GM12878 (cell line): ENCODE measurements around the gene AK4. TPM values are rescaled to one million over a fixed set of nuclear protein-coding genes. Genes with fewer than 3 reads are reported as not detected.

ENCODE experiments used
- FOXK2 ChIP-seq: fragments of 450-650 bp; IDR thresholded peaks from 2 replicates; pipeline ENCODE4 v1.6.1; 2017; ENCODE audit warnings: mild to moderate bottlenecking, moderate library complexity
- HCFC1 ChIP-seq: fragments of 150-350 bp; IDR thresholded peaks from 2 replicates; pipeline ENCODE4 v1.6.1; 2014; ENCODE audit warnings: low read length
- MYC ChIP-seq: IDR thresholded peaks from 2 replicates; pipeline ENCODE4 v1.6.1; 2011; ENCODE audit warnings: mild to moderate bottlenecking, low read length, moderate library complexity, inconsistent platforms; ENCODE audit not compliant: insufficient read depth, insufficient replicate concordance, insufficient read length, severe bottlenecking
- RELA ChIP-seq: fragments of 450-650 bp; IDR thresholded peaks from 2 replicates; pipeline ENCODE4 v1.8.0; 2014; ENCODE audit warnings: borderline replicate concordance; ENCODE audit not compliant: partially characterized antibody
- polyA plus RNA-seq, 11 experiments: library from polyadenylated mRNA; depleted of rRNA in 4 of 11; unstranded in 6 of 11; stranded (reverse) in 5 of 11; fragments of >200 nt; fragmentation: Nextera tagmentation in 4 of 11; fragmentation: Illumina TruSeq in 1 of 11; extraction: Ambion mirVana in 4 of 11; extraction: Trizol in 1 of 11; gene quantifications; 1 replicate in 1 of 11; 2 replicates in 10 of 11; pipeline versions ENCODE4 v1.2.1 to v1.2.3, GENCODE V29; 2011 to 2016; ENCODE audit warnings: inconsistent platforms in 2 of 11, missing spikeins in 2 of 11, low read depth in 1 of 11
- total RNA-seq, 4 experiments: library from RNA; depleted of rRNA in 3 of 4; stranded (reverse); fragments of >200 nt in 3 of 4; fragmentation: Illumina TruSeq in 1 of 4; extraction: Trizol in 1 of 4; gene quantifications; 2 replicates each; pipeline versions ENCODE4 v1.2.1 to v1.2.3, GENCODE V29; 2013 to 2021
- TF ChIP-seq, protein P1 (sequence below): fragments of 450-650 bp; IDR thresholded peaks from 2 replicates; pipeline ENCODE4 v1.6.1; 2017; ENCODE audit warnings: low read depth, mild to moderate bottlenecking, moderate library complexity
- TF ChIP-seq, protein P2 (sequence below): fragments of 450-650 bp; IDR thresholded peaks from 2 replicates; pipeline ENCODE4 v1.6.1; 2016; ENCODE audit warnings: mild to moderate bottlenecking, moderate library complexity, borderline replicate concordance
- TF ChIP-seq, protein P3 (sequence below): fragments of 450-650 bp; IDR thresholded peaks from 2 replicates; pipeline ENCODE4 v1.6.1; 2017; ENCODE audit warnings: borderline replicate concordance

AK4 gene
- total and polyA plus RNA-seq, 10 of the 15 experiments (the other 5 are each of a cell fraction or from before 2014, with no cell fraction given), result 23.9 to 161 (median 49.0) TPM

DNA sequence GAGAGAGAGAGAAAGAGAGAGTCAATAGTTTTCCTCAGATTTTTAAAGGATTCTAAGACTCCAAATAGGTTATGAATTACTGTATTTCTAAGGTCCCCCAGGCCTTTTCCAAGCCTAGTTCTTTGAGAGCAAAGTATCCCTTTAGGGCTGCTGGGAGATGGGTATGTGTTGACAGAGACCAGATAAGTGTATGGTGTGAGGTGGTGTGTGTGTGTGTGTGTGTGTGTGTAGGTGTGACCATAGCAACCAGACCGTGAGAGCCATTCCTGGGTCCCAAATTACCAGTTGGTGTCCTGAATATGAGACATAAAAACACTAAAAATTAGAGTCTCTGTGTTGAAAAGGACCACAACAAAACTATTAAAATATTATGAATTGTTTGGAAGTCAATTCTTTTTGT, 119.7 kb downstream of the AK4 start (continued):
- TF ChIP-seq, protein P1, sequence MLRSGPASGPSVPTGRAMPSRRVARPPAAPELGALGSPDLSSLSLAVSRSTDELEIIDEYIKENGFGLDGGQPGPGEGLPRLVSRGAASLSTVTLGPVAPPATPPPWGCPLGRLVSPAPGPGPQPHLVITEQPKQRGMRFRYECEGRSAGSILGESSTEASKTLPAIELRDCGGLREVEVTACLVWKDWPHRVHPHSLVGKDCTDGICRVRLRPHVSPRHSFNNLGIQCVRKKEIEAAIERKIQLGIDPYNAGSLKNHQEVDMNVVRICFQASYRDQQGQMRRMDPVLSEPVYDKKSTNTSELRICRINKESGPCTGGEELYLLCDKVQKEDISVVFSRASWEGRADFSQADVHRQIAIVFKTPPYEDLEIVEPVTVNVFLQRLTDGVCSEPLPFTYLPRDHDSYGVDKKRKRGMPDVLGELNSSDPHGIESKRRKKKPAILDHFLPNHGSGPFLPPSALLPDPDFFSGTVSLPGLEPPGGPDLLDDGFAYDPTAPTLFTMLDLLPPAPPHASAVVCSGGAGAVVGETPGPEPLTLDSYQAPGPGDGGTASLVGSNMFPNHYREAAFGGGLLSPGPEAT, result no peak
- TF ChIP-seq, protein P2, sequence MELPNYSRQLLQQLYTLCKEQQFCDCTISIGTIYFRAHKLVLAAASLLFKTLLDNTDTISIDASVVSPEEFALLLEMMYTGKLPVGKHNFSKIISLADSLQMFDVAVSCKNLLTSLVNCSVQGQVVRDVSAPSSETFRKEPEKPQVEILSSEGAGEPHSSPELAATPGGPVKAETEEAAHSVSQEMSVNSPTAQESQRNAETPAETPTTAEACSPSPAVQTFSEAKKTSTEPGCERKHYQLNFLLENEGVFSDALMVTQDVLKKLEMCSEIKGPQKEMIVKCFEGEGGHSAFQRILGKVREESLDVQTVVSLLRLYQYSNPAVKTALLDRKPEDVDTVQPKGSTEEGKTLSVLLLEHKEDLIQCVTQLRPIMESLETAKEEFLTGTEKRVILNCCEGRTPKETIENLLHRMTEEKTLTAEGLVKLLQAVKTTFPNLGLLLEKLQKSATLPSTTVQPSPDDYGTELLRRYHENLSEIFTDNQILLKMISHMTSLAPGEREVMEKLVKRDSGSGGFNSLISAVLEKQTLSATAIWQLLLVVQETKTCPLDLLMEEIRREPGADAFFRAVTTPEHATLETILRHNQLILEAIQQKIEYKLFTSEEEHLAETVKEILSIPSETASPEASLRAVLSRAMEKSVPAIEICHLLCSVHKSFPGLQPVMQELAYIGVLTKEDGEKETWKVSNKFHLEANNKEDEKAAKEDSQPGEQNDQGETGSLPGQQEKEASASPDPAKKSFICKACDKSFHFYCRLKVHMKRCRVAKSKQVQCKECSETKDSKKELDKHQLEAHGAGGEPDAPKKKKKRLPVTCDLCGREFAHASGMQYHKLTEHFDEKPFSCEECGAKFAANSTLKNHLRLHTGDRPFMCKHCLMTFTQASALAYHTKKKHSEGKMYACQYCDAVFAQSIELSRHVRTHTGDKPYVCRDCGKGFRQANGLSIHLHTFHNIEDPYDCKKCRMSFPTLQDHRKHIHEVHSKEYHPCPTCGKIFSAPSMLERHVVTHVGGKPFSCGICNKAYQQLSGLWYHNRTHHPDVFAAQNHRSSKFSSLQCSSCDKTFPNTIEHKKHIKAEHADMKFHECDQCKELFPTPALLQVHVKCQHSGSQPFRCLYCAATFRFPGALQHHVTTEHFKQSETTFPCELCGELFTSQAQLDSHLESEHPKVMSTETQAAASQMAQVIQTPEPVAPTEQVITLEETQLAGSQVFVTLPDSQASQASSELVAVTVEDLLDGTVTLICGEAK, result no peak
- TF ChIP-seq RELA (no peak), MYC (no peak), HCFC1 (no peak), FOXK2 (no peak)
- TF ChIP-seq, protein P3, sequence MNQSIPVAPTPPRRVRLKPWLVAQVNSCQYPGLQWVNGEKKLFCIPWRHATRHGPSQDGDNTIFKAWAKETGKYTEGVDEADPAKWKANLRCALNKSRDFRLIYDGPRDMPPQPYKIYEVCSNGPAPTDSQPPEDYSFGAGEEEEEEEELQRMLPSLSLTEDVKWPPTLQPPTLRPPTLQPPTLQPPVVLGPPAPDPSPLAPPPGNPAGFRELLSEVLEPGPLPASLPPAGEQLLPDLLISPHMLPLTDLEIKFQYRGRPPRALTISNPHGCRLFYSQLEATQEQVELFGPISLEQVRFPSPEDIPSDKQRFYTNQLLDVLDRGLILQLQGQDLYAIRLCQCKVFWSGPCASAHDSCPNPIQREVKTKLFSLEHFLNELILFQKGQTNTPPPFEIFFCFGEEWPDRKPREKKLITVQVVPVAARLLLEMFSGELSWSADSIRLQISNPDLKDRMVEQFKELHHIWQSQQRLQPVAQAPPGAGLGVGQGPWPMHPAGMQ, result no peak
